HEK293 (cell line): ENCODE measurements around the gene NUDT8.

Experiments used
- AEBP2 ChIP-seq: fragments of 450-650 bp; formaldehyde crosslinking; IDR thresholded peaks from 2 replicates; pipeline ENCODE4 v1.5.1; 2016; ENCODE audit warnings: missing biosample characterization, missing genetic modification characterization, borderline replicate concordance
- FEZF1 ChIP-seq: fragments of 450-650 bp; formaldehyde crosslinking; IDR thresholded peaks from 2 replicates; pipeline ENCODE4 v1.5.1; 2016; ENCODE audit warnings: missing biosample characterization, missing genetic modification characterization
- KLF1 ChIP-seq: fragments of 450-650 bp; formaldehyde crosslinking; IDR thresholded peaks from 2 replicates; pipeline ENCODE4 v1.5.1; 2016; ENCODE audit warnings: missing biosample characterization, missing genetic modification characterization
- KLF10 ChIP-seq: fragments of 450-650 bp; IDR thresholded peaks from 2 replicates; pipeline ENCODE4 v1.5.1; 2018; ENCODE audit warnings: missing biosample characterization, mild to moderate bottlenecking, missing genetic modification characterization
- PATZ1 ChIP-seq: fragments of 450-650 bp; formaldehyde crosslinking; IDR thresholded peaks from 2 replicates; pipeline ENCODE4 v1.5.1; 2016; ENCODE audit warnings: missing biosample characterization, missing genetic modification characterization
- PBX3 ChIP-seq: sonication (generic); formaldehyde crosslinking; IDR thresholded peaks from 2 replicates; pipeline ENCODE4 v1.8.1; 2022; ENCODE audit warnings: mild to moderate bottlenecking, moderate library complexity, missing genetic modification reagents
- PRDM4 ChIP-seq: fragments of 450-650 bp; formaldehyde crosslinking; IDR thresholded peaks from 2 replicates; pipeline ENCODE4 v1.5.1; 2017; ENCODE audit warnings: missing biosample characterization, missing genetic modification characterization
- SALL2 ChIP-seq: fragments of 450-650 bp; formaldehyde crosslinking; IDR thresholded peaks from 2 replicates; pipeline ENCODE4 v1.5.0; 2017; ENCODE audit warnings: missing biosample characterization, mild to moderate bottlenecking, missing genetic modification characterization, borderline replicate concordance
- SP2 ChIP-seq: fragments of 450-650 bp; formaldehyde crosslinking; IDR thresholded peaks from 2 replicates; pipeline ENCODE4 v1.5.1; 2016; ENCODE audit warnings: missing biosample characterization, missing genetic modification characterization
- ZBTB11 ChIP-seq: fragments of 450-650 bp; formaldehyde crosslinking; conservative IDR thresholded peaks from 2 replicates; pipeline ENCODE4 v1.5.1; 2016; ENCODE audit warnings: low read depth, missing biosample characterization, missing genetic modification characterization
- ZBTB7A ChIP-seq: fragments of 450-650 bp; formaldehyde crosslinking; IDR thresholded peaks from 2 replicates; pipeline ENCODE4 v1.5.1; 2016; ENCODE audit warnings: low read depth, missing biosample characterization, missing genetic modification characterization
- ZBTB8A ChIP-seq: fragments of 450-650 bp; formaldehyde crosslinking; IDR thresholded peaks from 2 replicates; pipeline ENCODE4 v1.5.1; 2016; ENCODE audit warnings: missing biosample characterization, missing genetic modification characterization
- ZFHX2 ChIP-seq: fragments of 450-650 bp; formaldehyde crosslinking; conservative IDR thresholded peaks from 2 replicates; pipeline ENCODE4 v1.5.1; 2016; ENCODE audit warnings: missing biosample characterization, missing genetic modification characterization
- ZFP69B ChIP-seq: fragments of 450-650 bp; formaldehyde crosslinking; IDR thresholded peaks from 2 replicates; pipeline ENCODE4 v1.5.1; 2016; ENCODE audit warnings: missing biosample characterization, missing genetic modification characterization
- ZNF146 ChIP-seq: fragments of 450-650 bp; formaldehyde crosslinking; IDR thresholded peaks from 2 replicates; pipeline ENCODE4 v1.5.1; 2016; ENCODE audit warnings: missing biosample characterization, missing genetic modification characterization
- ZNF175 ChIP-seq: fragments of 450-650 bp; formaldehyde crosslinking; IDR thresholded peaks from 2 replicates; pipeline ENCODE4 v1.5.1; 2016; ENCODE audit warnings: missing biosample characterization, missing genetic modification characterization
- ZNF211 ChIP-seq: fragments of 450-650 bp; formaldehyde crosslinking; IDR thresholded peaks from 2 replicates; pipeline ENCODE4 v1.5.1; 2016; ENCODE audit warnings: low read depth, missing biosample characterization, missing genetic modification characterization
- ZNF221 ChIP-seq: fragments of 450-650 bp; formaldehyde crosslinking; IDR thresholded peaks from 2 replicates; pipeline ENCODE4 v1.5.1; 2017; ENCODE audit warnings: missing biosample characterization, missing genetic modification characterization, borderline replicate concordance
- ZNF341 ChIP-seq: fragments of 450-650 bp; formaldehyde crosslinking; IDR thresholded peaks from 2 replicates; pipeline ENCODE4; 2016; ENCODE audit warnings: low read depth, missing biosample characterization, missing genetic modification characterization
- ZNF488 ChIP-seq: fragments of 450-650 bp; formaldehyde crosslinking; IDR thresholded peaks from 2 replicates; pipeline ENCODE4 v1.5.1; 2016; ENCODE audit warnings: missing biosample characterization, missing genetic modification characterization
- ZNF510 ChIP-seq: fragments of 450-650 bp; formaldehyde crosslinking; IDR thresholded peaks from 2 replicates; pipeline ENCODE4 v1.5.1; 2018; ENCODE audit warnings: mild to moderate bottlenecking, missing genetic modification characterization, missing biosample characterization; ENCODE audit not compliant: insufficient replicate concordance
- ZNF623 ChIP-seq: fragments of 450-650 bp; formaldehyde crosslinking; IDR thresholded peaks from 2 replicates; pipeline ENCODE4 v1.5.1; 2016; ENCODE audit warnings: missing biosample characterization, missing genetic modification characterization
- ZNF670 ChIP-seq: fragments of 450-650 bp; formaldehyde crosslinking; IDR thresholded peaks from 2 replicates; pipeline ENCODE4 v1.5.1; 2016; ENCODE audit warnings: missing biosample characterization, missing genetic modification characterization, low read depth
- ZNF692 ChIP-seq: fragments of 450-650 bp; formaldehyde crosslinking; IDR thresholded peaks from 2 replicates; pipeline ENCODE4 v1.5.1; 2016; ENCODE audit warnings: missing biosample characterization, missing genetic modification characterization
- ZSCAN16 ChIP-seq: fragments of 450-650 bp; formaldehyde crosslinking; IDR thresholded peaks from 2 replicates; pipeline ENCODE4 v1.5.1; 2016; ENCODE audit warnings: missing biosample characterization, missing genetic modification characterization

Gene NUDT8

GRCh38 chr11:67630228-67630942, 648 bp upstream of the NUDT8 start (continued):
- TF ChIP-seq ZBTB8A (tag by site-specific recombination) (no peak), ZNF221 (tag by site-specific recombination) (no peak), ZNF175 (tag by site-specific recombination) (no peak), AEBP2 (tag by site-specific recombination) (no peak), PATZ1 (peak; percentile 39), ZFHX2 (tag by site-specific recombination) (no peak), ZFP69B (tag by site-specific recombination) (0 out of 2 replicates have a peak, but pooled peaks have one; percentile 29), KLF10 (tag by site-specific recombination) (peak; percentile 94), ZSCAN16 (tag by site-specific recombination) (no peak), SP2 (tag by site-specific recombination) (peak; percentile 52), ZBTB7A (tag by site-specific recombination) (no peak; the same call in 1 of the 2 replicates), KLF1 (tag by site-specific recombination) (peak; percentile 81), ZNF146 (no peak), ZNF510 (tag by site-specific recombination) (no peak), ZBTB11 (tag by site-specific recombination) (peak; percentile 83), ZNF670 (tag by site-specific recombination) (no peak), ZNF692 (peak; percentile 39; the same call in 1 of the 2 replicates), ZNF211 (tag by site-specific recombination) (no peak), ZNF623 (tag by site-specific recombination) (no peak), ZNF488 (tag by site-specific recombination) (no peak), PRDM4 (tag by site-specific recombination) (no peak), FEZF1 (tag by site-specific recombination) (no peak), ZNF341 (no peak), SALL2 (tag by site-specific recombination) (no peak), PBX3 (CRISPR knock-in tag) (no peak)
